ENCODE results near the gene MFAP2.

The MFAP2 gene

GRCh38 chr1:17014671-17015567 is 34.5 kb upstream of the MFAP2 start:
- TF ChIP-seq FOXP2 (optimal IDR thresholded peaks at IDR 0.05; ENCODE audit: borderline replicate concordance, extremely low read depth, extremely low read length, insufficient read depth) (no peak), REST (IDR thresholded peaks at IDR 0.05; ENCODE audit: insufficient read depth in 1 of 2, low read depth in 2 of 2, low read length in 2 of 2) (no peak)

DNA sequence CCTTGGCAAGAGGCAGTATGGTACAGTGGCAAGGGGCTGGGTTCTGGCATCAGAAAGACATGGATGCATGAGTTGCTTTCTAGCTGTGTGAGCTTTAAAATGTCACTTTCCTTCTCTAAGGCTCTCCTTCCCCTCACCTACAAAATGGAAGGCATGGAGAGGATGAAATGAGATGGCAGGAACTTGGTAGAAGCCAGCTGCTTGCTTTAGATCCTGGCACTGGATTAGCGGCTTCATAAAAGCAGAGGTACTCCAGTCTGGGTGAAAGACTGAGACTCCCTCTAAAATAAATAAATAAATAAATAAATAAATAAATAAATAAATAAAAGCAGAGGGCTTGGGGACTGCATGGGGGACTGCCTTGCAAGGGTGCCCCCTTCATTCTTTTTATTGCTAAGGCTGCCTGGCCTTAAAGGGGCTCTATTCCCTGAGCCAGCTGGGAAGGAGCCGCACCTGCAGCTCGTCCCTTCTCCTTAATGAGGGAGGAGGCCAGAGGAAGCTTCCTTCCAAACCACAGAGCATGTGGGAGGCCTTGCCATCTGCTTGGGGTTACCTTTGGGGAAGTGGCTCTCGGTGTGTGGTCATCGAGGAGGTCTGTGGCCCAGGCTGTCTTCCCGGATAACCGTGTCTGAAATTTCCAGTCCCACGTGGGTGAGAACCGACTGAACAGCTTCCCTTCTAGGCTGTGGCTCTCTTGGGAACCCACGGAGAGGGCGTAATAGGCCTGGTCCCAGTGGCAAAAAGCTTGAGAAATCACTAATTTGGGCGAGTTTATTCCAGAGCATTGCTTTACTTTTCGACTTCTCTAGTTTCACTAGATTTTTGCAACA is 33.3 kb upstream of the MFAP2 start:
- TF ChIP-seq POLR2AphosphoS5 (IDR thresholded peaks at IDR 0.05; ENCODE audit: low read depth, low read length) (no peak), REST (IDR thresholded peaks at IDR 0.05; ENCODE audit: insufficient read depth in 1 of 2, low read depth in 2 of 2, low read length in 2 of 2) (no peak), TAF1 (IDR thresholded peaks at IDR 0.05; ENCODE audit: borderline replicate concordance, insufficient read depth, low read length) (no peak), FOXP2 (optimal IDR thresholded peaks at IDR 0.05; ENCODE audit: borderline replicate concordance, extremely low read depth, extremely low read length, insufficient read depth) (no peak), SIN3A (IDR thresholded peaks at IDR 0.05; ENCODE audit: borderline replicate concordance, insufficient read depth, low read length) (no peak)

- TF ChIP-seq POLR2AphosphoS5 (IDR thresholded peaks at IDR 0.05; ENCODE audit: low read depth, low read length), result no peak
- TF ChIP-seq REST (IDR thresholded peaks at IDR 0.05; ENCODE audit: insufficient read depth in 1 of 2, low read depth in 2 of 2, low read length in 2 of 2), result no peak
- no peak for TF ChIP-seq FOXP2 (optimal IDR thresholded peaks at IDR 0.05; ENCODE audit: borderline replicate concordance, extremely low read depth, extremely low read length, insufficient read depth)
- no peak for TF ChIP-seq TAF1 (IDR thresholded peaks at IDR 0.05; ENCODE audit: borderline replicate concordance, insufficient read depth, low read length)
- TF ChIP-seq SIN3A (IDR thresholded peaks at IDR 0.05; ENCODE audit: borderline replicate concordance, insufficient read depth, low read length), result no peak
Observed at GRCh38 chr1:17012775-17013490, 32.5 kb upstream of the MFAP2 start.

- TF ChIP-seq POLR2AphosphoS5 (IDR thresholded peaks at IDR 0.05; ENCODE audit: low read depth, low read length), result no peak
- TF ChIP-seq TAF1 (IDR thresholded peaks at IDR 0.05; ENCODE audit: borderline replicate concordance, insufficient read depth, low read length), result no peak
- TF ChIP-seq REST (IDR thresholded peaks at IDR 0.05; ENCODE audit: insufficient read depth in 1 of 2, low read depth in 2 of 2, low read length in 2 of 2), result no peak
- no peak for TF ChIP-seq SIN3A (IDR thresholded peaks at IDR 0.05; ENCODE audit: borderline replicate concordance, insufficient read depth, low read length)
- no peak for TF ChIP-seq FOXP2 (optimal IDR thresholded peaks at IDR 0.05; ENCODE audit: borderline replicate concordance, extremely low read depth, extremely low read length, insufficient read depth)
Observed at GRCh38 chr1:17011439-17012307, 31.3 kb upstream of the MFAP2 start, which contains the start of gene ATP13A2. ATP13A2 (minus strand) TSS chr1:17011928; CDS start chr1:17011738, 190 bp downstream.

Data from PFSK-1 (cell line).